Spleen (tissue), 7 donors: ENCODE measurements around the gene ERCC2.

Experiments used
- POLR2A ChIP-seq, 3 donors: fragments of 450-650 bp; IDR thresholded peaks; one replicate each; pipeline ENCODE4 v1.5.1; 2017; ENCODE audit warnings: antibody characterized with exemption in 3 of 3, mild to moderate bottlenecking in 1 of 3
- TF ChIP-seq, protein P1 (sequence below), 11 experiments: fragments of 200-600 bp in 7 of 11; fragments of 450-650 bp in 4 of 11; sonication (generic) in 4 of 11; IDR thresholded peaks in 8 of 11; conservative IDR thresholded peaks in 3 of 11; 1 replicate in 7 of 11; 2 replicates in 4 of 11; pipeline versions ENCODE4 v1.4.0 to v1.8.0; 2016 to 2021; ENCODE audit warnings: antibody characterized with exemption in 11 of 11, inconsistent platforms in 4 of 11, mild to moderate bottlenecking in 1 of 11
- donor health status: DM: no; HTN: no; CAD: no; lungs with moderate emphysema.
- donor health status: DM: no; HTN: no; CAD: no.
- donor health status: DM: no; HTN: no; CAD: no.

DNA sequence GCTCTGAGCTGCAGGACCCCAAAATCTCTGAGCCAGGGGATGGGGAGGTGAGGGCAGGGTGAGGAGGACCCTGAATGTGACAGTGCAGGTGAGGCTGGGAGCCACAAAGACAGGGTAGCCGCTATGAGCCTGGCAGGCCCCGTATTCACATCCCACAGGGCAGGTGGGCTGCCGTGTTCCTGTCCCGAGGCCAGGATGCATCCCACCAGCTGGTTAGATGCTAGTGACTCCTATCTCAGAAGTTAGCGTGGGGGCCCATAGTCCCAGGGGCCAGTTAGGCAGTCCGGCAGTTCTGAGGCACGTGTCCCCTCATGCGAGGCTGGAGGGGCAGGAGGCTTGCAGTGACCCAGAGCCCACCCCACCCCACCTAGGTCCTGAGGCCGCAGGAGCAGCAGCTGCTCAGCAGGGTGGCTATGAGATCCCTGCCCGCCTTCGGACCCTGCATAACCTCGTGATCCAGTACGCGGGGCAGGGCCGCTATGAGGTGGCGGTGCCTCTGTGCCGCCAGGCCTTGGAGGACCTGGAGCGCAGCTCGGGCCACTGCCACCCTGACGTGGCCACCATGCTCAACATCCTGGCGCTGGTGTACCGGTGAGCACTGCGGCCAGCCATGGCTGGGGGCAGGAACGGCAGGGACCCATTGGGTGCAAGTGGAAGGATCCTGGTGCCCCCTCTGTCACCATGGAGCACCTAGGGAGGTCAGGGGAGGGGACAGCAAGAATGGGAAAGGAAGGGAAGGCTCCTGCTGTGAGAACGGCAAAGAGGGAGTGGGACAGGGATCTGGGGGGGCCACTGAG, 22.6 kb downstream of the ERCC2 start:
- TF ChIP-seq, protein P1, sequence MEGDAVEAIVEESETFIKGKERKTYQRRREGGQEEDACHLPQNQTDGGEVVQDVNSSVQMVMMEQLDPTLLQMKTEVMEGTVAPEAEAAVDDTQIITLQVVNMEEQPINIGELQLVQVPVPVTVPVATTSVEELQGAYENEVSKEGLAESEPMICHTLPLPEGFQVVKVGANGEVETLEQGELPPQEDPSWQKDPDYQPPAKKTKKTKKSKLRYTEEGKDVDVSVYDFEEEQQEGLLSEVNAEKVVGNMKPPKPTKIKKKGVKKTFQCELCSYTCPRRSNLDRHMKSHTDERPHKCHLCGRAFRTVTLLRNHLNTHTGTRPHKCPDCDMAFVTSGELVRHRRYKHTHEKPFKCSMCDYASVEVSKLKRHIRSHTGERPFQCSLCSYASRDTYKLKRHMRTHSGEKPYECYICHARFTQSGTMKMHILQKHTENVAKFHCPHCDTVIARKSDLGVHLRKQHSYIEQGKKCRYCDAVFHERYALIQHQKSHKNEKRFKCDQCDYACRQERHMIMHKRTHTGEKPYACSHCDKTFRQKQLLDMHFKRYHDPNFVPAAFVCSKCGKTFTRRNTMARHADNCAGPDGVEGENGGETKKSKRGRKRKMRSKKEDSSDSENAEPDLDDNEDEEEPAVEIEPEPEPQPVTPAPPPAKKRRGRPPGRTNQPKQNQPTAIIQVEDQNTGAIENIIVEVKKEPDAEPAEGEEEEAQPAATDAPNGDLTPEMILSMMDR (IDR thresholded peaks at IDR 0.05 in 8 of 11, conservative IDR thresholded peaks at IDR 0.05 in 3 of 11), result no peak
- TF ChIP-seq POLR2A (IDR thresholded peaks at IDR 0.05), result no peak
